ENCODE measurements around the gene NIPAL3.

DNA sequence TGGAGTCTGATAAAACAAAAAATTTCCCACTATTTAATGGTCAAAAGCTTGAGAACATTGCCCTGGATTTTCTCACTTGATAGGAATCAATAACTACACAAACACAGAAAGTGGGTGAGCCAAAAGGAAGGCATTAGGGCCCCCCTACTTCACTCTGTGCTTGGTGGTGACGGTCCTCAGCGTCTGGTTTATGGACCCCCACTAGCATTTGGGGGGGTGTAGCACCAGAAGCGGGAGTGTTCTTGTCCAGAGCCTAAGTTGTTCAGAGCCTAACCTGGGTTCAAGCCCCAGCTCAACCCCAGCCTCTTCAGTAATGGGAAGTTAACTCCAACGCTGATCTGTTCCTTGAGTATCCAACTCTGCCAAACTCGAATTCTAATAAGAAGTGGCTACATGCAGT, 35.1 kb upstream of the NIPAL3 start:
- TF ChIP-seq, protein P1, sequence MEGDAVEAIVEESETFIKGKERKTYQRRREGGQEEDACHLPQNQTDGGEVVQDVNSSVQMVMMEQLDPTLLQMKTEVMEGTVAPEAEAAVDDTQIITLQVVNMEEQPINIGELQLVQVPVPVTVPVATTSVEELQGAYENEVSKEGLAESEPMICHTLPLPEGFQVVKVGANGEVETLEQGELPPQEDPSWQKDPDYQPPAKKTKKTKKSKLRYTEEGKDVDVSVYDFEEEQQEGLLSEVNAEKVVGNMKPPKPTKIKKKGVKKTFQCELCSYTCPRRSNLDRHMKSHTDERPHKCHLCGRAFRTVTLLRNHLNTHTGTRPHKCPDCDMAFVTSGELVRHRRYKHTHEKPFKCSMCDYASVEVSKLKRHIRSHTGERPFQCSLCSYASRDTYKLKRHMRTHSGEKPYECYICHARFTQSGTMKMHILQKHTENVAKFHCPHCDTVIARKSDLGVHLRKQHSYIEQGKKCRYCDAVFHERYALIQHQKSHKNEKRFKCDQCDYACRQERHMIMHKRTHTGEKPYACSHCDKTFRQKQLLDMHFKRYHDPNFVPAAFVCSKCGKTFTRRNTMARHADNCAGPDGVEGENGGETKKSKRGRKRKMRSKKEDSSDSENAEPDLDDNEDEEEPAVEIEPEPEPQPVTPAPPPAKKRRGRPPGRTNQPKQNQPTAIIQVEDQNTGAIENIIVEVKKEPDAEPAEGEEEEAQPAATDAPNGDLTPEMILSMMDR (IDR thresholded peaks at IDR 0.05 in 4 of 5, conservative IDR thresholded peaks at IDR 0.05 in 1 of 5) = no peak
- no peak for TF ChIP-seq POLR2A (IDR thresholded peaks at IDR 0.05)
